ENCODE measurements around the gene ENDOU. TPM values are rescaled to one million over a fixed set of nuclear protein-coding genes. Genes with fewer than 3 reads are reported as not detected.

The ENDOU gene
- total RNA-seq, 1 experiment from 2014 or later, result not detected

GRCh38 chr12:47729233-47729632 is 3.9 kb upstream of the ENDOU start:
- no peak for DNase-seq
- H3K4me3 ChIP-seq (ENCODE audit: insufficient read depth, low read depth, low read length), result no peak overlapping the region
- H3K36me3 ChIP-seq (replicated peaks; ENCODE audit: control insufficient read depth, insufficient read depth, low read length), result no peaks in the 10 kb centered on the region
- no peaks in the 10 kb centered on the region; the same call in 1 of the 2 replicates for H3K27me3 ChIP-seq (ENCODE audit: control insufficient read depth, insufficient read depth, low read length)

GRCh38 chr12:47725893-47726292 is 603 bp upstream of the ENDOU start:
- Histone ChIP-seq H3K27me3 (ENCODE audit: control insufficient read depth, insufficient read depth, low read length) (peaks cover 2% of the 10 kb centered on the region; the same call in 1 of the 2 replicates), H3K4me3 (ENCODE audit: insufficient read depth, low read depth, low read length) (no peak overlapping the region), H3K36me3 (replicated peaks; ENCODE audit: control insufficient read depth, insufficient read depth, low read length) (no peaks in the 10 kb centered on the region)
- no peak for DNase-seq

- no peak overlapping the region for H3K4me3 ChIP-seq (ENCODE audit: insufficient read depth, low read depth, low read length)
- H3K36me3 ChIP-seq (replicated peaks; ENCODE audit: control insufficient read depth, insufficient read depth, low read length), result no peaks in the 10 kb centered on the region
- DNase-seq, result no peak
- peaks cover 2% of the 10 kb centered on the region; the same call in 1 of the 2 replicates for H3K27me3 ChIP-seq (ENCODE audit: control insufficient read depth, insufficient read depth, low read length)
These were observed 2.2 kb downstream of the ENDOU start for GRCh38 chr12:47722941-47723631.

GRCh38 chr12:47722136-47722834 is 3.0 kb downstream of the ENDOU start:
- Histone ChIP-seq H3K36me3 (replicated peaks; ENCODE audit: control insufficient read depth, insufficient read depth, low read length) (no peaks in the 10 kb centered on the region), H3K4me3 (ENCODE audit: insufficient read depth, low read depth, low read length) (no peak overlapping the region), H3K27me3 (ENCODE audit: control insufficient read depth, insufficient read depth, low read length) (peaks cover 3% of the 10 kb centered on the region; the same call in 1 of the 2 replicates)
- DNase-seq, result no peak

GRCh38 chr12:47721431-47721973 is 3.8 kb downstream of the ENDOU start:
- H3K36me3 ChIP-seq (replicated peaks; ENCODE audit: control insufficient read depth, insufficient read depth, low read length), result no peaks in the 10 kb centered on the region
- H3K27me3 ChIP-seq (ENCODE audit: control insufficient read depth, insufficient read depth, low read length), result peaks cover 10% of the 10 kb centered on the region
- H3K4me3 ChIP-seq (ENCODE audit: insufficient read depth, low read depth, low read length), result no peak overlapping the region
- no peak for DNase-seq

- H3K4me3 ChIP-seq (ENCODE audit: insufficient read depth, low read depth, low read length), result no peak overlapping the region
- H3K27me3 ChIP-seq (ENCODE audit: control insufficient read depth, insufficient read depth, low read length), result peaks cover 21% of the 10 kb centered on the region
- no peaks in the 10 kb centered on the region for H3K36me3 ChIP-seq (replicated peaks; ENCODE audit: control insufficient read depth, insufficient read depth, low read length)
- no peak for DNase-seq
These were observed 6.8 kb downstream of the ENDOU start for GRCh38 chr12:47718531-47718930.

- H3K4me3 ChIP-seq (ENCODE audit: insufficient read depth, low read depth, low read length), result no peak overlapping the region
These were observed 7.7 kb downstream of the ENDOU start for GRCh38 chr12:47717443-47718193.

GRCh38 chr12:47717046-47717442 is 8.2 kb downstream of the ENDOU start:
- Histone ChIP-seq H3K36me3 (replicated peaks; ENCODE audit: control insufficient read depth, insufficient read depth, low read length) (no peaks in the 10 kb centered on the region), H3K4me3 (ENCODE audit: insufficient read depth, low read depth, low read length) (no peak overlapping the region), H3K27me3 (ENCODE audit: control insufficient read depth, insufficient read depth, low read length) (peaks cover 21% of the 10 kb centered on the region)
- DNase-seq, result no peak

More at GRCh38 chr12:47717443-47718193, 7.7 kb downstream of the ENDOU start:
- DNase-seq, result peak; percentile 96
- Histone ChIP-seq H3K27me3 (ENCODE audit: control insufficient read depth, insufficient read depth, low read length) (peaks cover 21% of the 10 kb centered on the region), H3K36me3 (replicated peaks; ENCODE audit: control insufficient read depth, insufficient read depth, low read length) (no peaks in the 10 kb centered on the region)

GRCh38 chr12:47715877-47716548 is 9.3 kb downstream of the ENDOU start:
- Histone ChIP-seq H3K4me3 (ENCODE audit: insufficient read depth, low read depth, low read length) (no peak overlapping the region), H3K27me3 (ENCODE audit: control insufficient read depth, insufficient read depth, low read length) (peaks cover 21% of the 10 kb centered on the region), H3K36me3 (replicated peaks; ENCODE audit: control insufficient read depth, insufficient read depth, low read length) (no peaks in the 10 kb centered on the region)
- no peak for DNase-seq

- H3K4me3 ChIP-seq (ENCODE audit: insufficient read depth, low read depth, low read length), result no peak overlapping the region
- no peaks in the 10 kb centered on the region for H3K36me3 ChIP-seq (replicated peaks; ENCODE audit: control insufficient read depth, insufficient read depth, low read length)
- H3K27me3 ChIP-seq (ENCODE audit: control insufficient read depth, insufficient read depth, low read length), result peaks cover 21% of the 10 kb centered on the region
- DNase-seq, result peak; percentile 80
These were observed 9.9 kb downstream of the ENDOU start for GRCh38 chr12:47715393-47715876.

- H3K36me3 ChIP-seq (replicated peaks; ENCODE audit: control insufficient read depth, insufficient read depth, low read length), result no peaks in the 10 kb centered on the region
- no peak overlapping the region for H3K4me3 ChIP-seq (ENCODE audit: insufficient read depth, low read depth, low read length)
- H3K27me3 ChIP-seq (ENCODE audit: control insufficient read depth, insufficient read depth, low read length), result peaks cover 21% of the 10 kb centered on the region
- DNase-seq, result no peak
These were observed 10.4 kb downstream of the ENDOU start for GRCh38 chr12:47714826-47715386.

GRCh38 chr12:47712171-47712570 is 13.1 kb downstream of the ENDOU start:
- no peak overlapping the region for H3K4me3 ChIP-seq (ENCODE audit: insufficient read depth, low read depth, low read length)
- DNase-seq, result no peak
- H3K27me3 ChIP-seq (ENCODE audit: control insufficient read depth, insufficient read depth, low read length), result peaks cover 19% of the 10 kb centered on the region
- H3K36me3 ChIP-seq (replicated peaks; ENCODE audit: control insufficient read depth, insufficient read depth, low read length), result no peaks in the 10 kb centered on the region

- H3K4me3 ChIP-seq (ENCODE audit: insufficient read depth, low read depth, low read length), result no peak overlapping the region
- no peak for DNase-seq
- peaks cover 13% of the 10 kb centered on the region for H3K27me3 ChIP-seq (ENCODE audit: control insufficient read depth, insufficient read depth, low read length)
- H3K36me3 ChIP-seq (replicated peaks; ENCODE audit: control insufficient read depth, insufficient read depth, low read length), result no peaks in the 10 kb centered on the region
These were observed 13.8 kb downstream of the ENDOU start for GRCh38 chr12:47711448-47711847.

- H3K4me3 ChIP-seq (ENCODE audit: insufficient read depth, low read depth, low read length), result no peak overlapping the region
- peaks cover 1% of the 10 kb centered on the region; the same call in 1 of the 2 replicates for H3K27me3 ChIP-seq (ENCODE audit: control insufficient read depth, insufficient read depth, low read length)
- no peaks in the 10 kb centered on the region for H3K36me3 ChIP-seq (replicated peaks; ENCODE audit: control insufficient read depth, insufficient read depth, low read length)
- no peak for DNase-seq
These were observed 15.0 kb downstream of the ENDOU start for GRCh38 chr12:47710278-47710677.

Data from H7 (cell line).